Keratinocyte (primary cell): ENCODE results near the gene DNAH8. TPM values are rescaled to one million over a fixed set of nuclear protein-coding genes. Genes with fewer than 3 reads are reported as not detected.

Experiments used
- DNase-seq: peaks from one replicate; pipeline ENCODE4 v3.0.0-alpha.2; 2011; ENCODE audit warnings: low read depth, missing footprints, low spot score
- FAIRE-seq: peaks from 2 replicates; lab custom pipeline; 2011; peaks lifted over from hg19 to GRCh38; lab: Jason Lieb, UNC
- H2AFZ ChIP-seq: 2 replicates; pipeline ENCODE4 v1.6.0; 2012; ENCODE audit warnings: low read length, control low read depth, inconsistent platforms; ENCODE audit not compliant: control insufficient read depth
- H3K27ac ChIP-seq: 2 replicates; pipeline ENCODE4 v1.5.1; 2011; ENCODE audit warnings: low read length; ENCODE audit not compliant: control insufficient read depth, insufficient read depth
- H3K27me3 ChIP-seq: 3 replicates; pipeline ENCODE4 v1.6.0; 2011; ENCODE audit warnings: low read length; ENCODE audit not compliant: control insufficient read depth, insufficient read depth; ENCODE audit errors: extremely low read depth
- H3K36me3 ChIP-seq, 2 experiments: 2 replicates in 1 of 2; 3 replicates in 1 of 2; pipeline ENCODE4 v1.5.1; 2011; ENCODE audit warnings: low read length in 2 of 2, mild to moderate bottlenecking in 1 of 2; ENCODE audit not compliant: control insufficient read depth in 2 of 2, insufficient read depth in 2 of 2; ENCODE audit errors: extremely low read depth in 1 of 2
- H3K4me1 ChIP-seq: 3 replicates; pipeline ENCODE4 v1.5.1; 2011; ENCODE audit warnings: low read length; ENCODE audit not compliant: control insufficient read depth, insufficient read depth; ENCODE audit errors: extremely low read depth
- H3K4me2 ChIP-seq: 3 replicates; pipeline ENCODE4 v1.6.0; 2011; ENCODE audit warnings: low read depth, low read length; ENCODE audit not compliant: control insufficient read depth, insufficient read depth; ENCODE audit errors: extremely low read depth
- H3K4me3 ChIP-seq, 3 experiments: fragments of 200-600 bp in 1 of 3; sonication (generic) in 1 of 3; 2 replicates in 2 of 3; 3 replicates in 1 of 3; pipeline ENCODE4 v1.5.1; 2011 to 2016; ENCODE audit warnings: low read length in 3 of 3, mild to moderate bottlenecking in 3 of 3, control low read depth in 2 of 3, inconsistent platforms in 1 of 3, low read depth in 1 of 3, mixed read lengths in 1 of 3, mixed run types in 1 of 3, moderate library complexity in 1 of 3; ENCODE audit not compliant: control insufficient read depth in 2 of 3, insufficient read depth in 2 of 3; ENCODE audit errors: extremely low read depth in 1 of 3
- H3K79me2 ChIP-seq: 2 replicates; pipeline ENCODE4 v1.6.0; 2012; ENCODE audit warnings: low read length; ENCODE audit not compliant: control insufficient read depth, insufficient read depth
- H3K9ac ChIP-seq: 3 replicates; pipeline ENCODE4 v1.6.0; 2011; ENCODE audit warnings: low read length; ENCODE audit not compliant: control insufficient read depth, insufficient read depth; ENCODE audit errors: extremely low read depth
- H3K9me1 ChIP-seq: 3 replicates; pipeline ENCODE4 v1.6.0; 2011; ENCODE audit warnings: low read length; ENCODE audit not compliant: control insufficient read depth, insufficient read depth; ENCODE audit errors: extremely low read depth
- H3K9me3 ChIP-seq: 2 replicates; pipeline ENCODE4 v1.5.1; 2012; ENCODE audit warnings: low read depth, low read length; ENCODE audit not compliant: control insufficient read depth
- H4K20me1 ChIP-seq: 3 replicates; pipeline ENCODE4 v1.6.0; 2011; ENCODE audit warnings: low read length; ENCODE audit not compliant: control insufficient read depth, insufficient read depth; ENCODE audit errors: extremely low read depth
- CTCF ChIP-seq, 3 experiments: IDR thresholded peaks in 1 of 3; conservative IDR thresholded peaks in 1 of 3; optimal IDR thresholded peaks in 1 of 3; 2 replicates in 2 of 3; 3 replicates in 1 of 3; pipeline versions ENCODE3 to v1.5.1; 2011; ENCODE audit warnings: low read length in 3 of 3, mild to moderate bottlenecking in 3 of 3, moderate library complexity in 2 of 3, control low read depth in 1 of 3, inconsistent platforms in 1 of 3; ENCODE audit not compliant: insufficient read depth in 2 of 3; ENCODE audit errors: extremely low read depth in 1 of 3
- EZH2 ChIP-seq: IDR thresholded peaks from one replicate; pipeline ENCODE4 v1.6.1; 2012; ENCODE audit warnings: inconsistent platforms, mild to moderate bottlenecking, low read length, moderate library complexity
- dilution Hi-C: fragments of 300-500 bp; cut with MboI; formaldehyde crosslinking; loops from one replicate; pipeline ENCODE4 v1.7.0; 2020; ENCODE audit warnings: low sequenced_read_pairs; ENCODE audit not compliant: extremely low pct_ligation_motif_present
- polyA plus RNA-seq, 5 experiments: library from polyadenylated mRNA; depleted of rRNA in 3 of 5; stranded (reverse) in 3 of 5; stranded (forward) in 1 of 5; unstranded in 1 of 5; fragments of >200 nt; gene quantifications; 1 replicate in 1 of 5; 2 replicates in 3 of 5; 3 replicates in 1 of 5; pipeline versions ENCODE4 v1.2.1 to v1.2.3, GENCODE V29; 2011 to 2012; ENCODE audit warnings: missing spikeins in 2 of 5, low read depth in 1 of 5, low replicate concordance in 1 of 5

The DNAH8 gene
- polyA plus RNA-seq, 1 donor (not counting 4 experiments of a cell fraction or from before 2014, with no cell fraction given) = 0.01 TPM

- no peak for FAIRE-seq
- dilution Hi-C loops = no loop called here
- peaks cover 31% of the 10 kb centered on the region for H3K27me3 ChIP-seq
Measured at GRCh38 chr6:39065561-39065960, 350.4 kb downstream of the DNAH8 start.

GRCh38 chr6:39068391-39068790, 353.3 kb downstream of the DNAH8 start:
- no peak overlapping the region for H3K4me2 ChIP-seq
- no peak overlapping the region for H3K9ac ChIP-seq
- no peaks in the 10 kb centered on the region for H3K36me3 ChIP-seq
- H3K4me3 ChIP-seq = no peak overlapping the region
- no peaks in the 10 kb centered on the region for H3K79me2 ChIP-seq
- peaks cover 12% of the 10 kb centered on the region for H3K27me3 ChIP-seq
- FAIRE-seq (no peak), DNase-seq (no peak)
- no peak overlapping the region for H2AFZ ChIP-seq
- H3K9me3 ChIP-seq = no peaks in the 10 kb centered on the region
- H4K20me1 ChIP-seq = no peaks in the 10 kb centered on the region
- dilution Hi-C loops = no loop called here
- no peaks in the 10 kb centered on the region for H3K9me1 ChIP-seq
- no peak for TF ChIP-seq EZH2
- no peak for TF ChIP-seq CTCF (optimal IDR thresholded peaks at IDR 0.05 in 1 of 3, IDR thresholded peaks at IDR 0.05 in 1 of 3, conservative IDR thresholded peaks at IDR 0.05 in 1 of 3; ENCODE audit: extremely low read depth in 1 of 3, insufficient read depth in 2 of 3, low read length in 3 of 3)
- no peak overlapping the region for H3K27ac ChIP-seq
- H3K4me1 ChIP-seq = no peaks in the 10 kb centered on the region

More at GRCh38 chr6:39065561-39065960, 350.4 kb downstream of the DNAH8 start:
- Histone ChIP-seq H3K9ac (no peak overlapping the region), H3K9me3 (no peaks in the 10 kb centered on the region), H3K9me1 (no peaks in the 10 kb centered on the region), H3K4me1 (no peaks in the 10 kb centered on the region), H3K4me3 (no peak overlapping the region), H3K36me3 (no peaks in the 10 kb centered on the region), H2AFZ (no peak overlapping the region), H4K20me1 (no peaks in the 10 kb centered on the region), H3K27ac (no peak overlapping the region), H3K79me2 (no peaks in the 10 kb centered on the region), H3K4me2 (no peak overlapping the region)
- no peak for DNase-seq
- TF ChIP-seq CTCF (optimal IDR thresholded peaks at IDR 0.05 in 1 of 3, IDR thresholded peaks at IDR 0.05 in 1 of 3, conservative IDR thresholded peaks at IDR 0.05 in 1 of 3; ENCODE audit: extremely low read depth in 1 of 3, insufficient read depth in 2 of 3, low read length in 3 of 3) (no peak), EZH2 (no peak)
